Measurements from ENCODE around the gene COL6A2. TPM values are rescaled to one million over a fixed set of nuclear protein-coding genes. Genes with fewer than 3 reads are reported as not detected.

COL6A2 gene
- total RNA-seq, 1 donor from 2014 or later: 227 TPM

- H3K27me3 ChIP-seq (ENCODE audit: low read depth): no peaks in the 10 kb centered on the region
- DNase-seq (peak; percentile 47), ATAC-seq (no peak)
- H3K4me1 ChIP-seq: peaks cover 11% of the 10 kb centered on the region
- intact Hi-C loops (cut with DNase I): no loop called here
- TF ChIP-seq, protein P1, sequence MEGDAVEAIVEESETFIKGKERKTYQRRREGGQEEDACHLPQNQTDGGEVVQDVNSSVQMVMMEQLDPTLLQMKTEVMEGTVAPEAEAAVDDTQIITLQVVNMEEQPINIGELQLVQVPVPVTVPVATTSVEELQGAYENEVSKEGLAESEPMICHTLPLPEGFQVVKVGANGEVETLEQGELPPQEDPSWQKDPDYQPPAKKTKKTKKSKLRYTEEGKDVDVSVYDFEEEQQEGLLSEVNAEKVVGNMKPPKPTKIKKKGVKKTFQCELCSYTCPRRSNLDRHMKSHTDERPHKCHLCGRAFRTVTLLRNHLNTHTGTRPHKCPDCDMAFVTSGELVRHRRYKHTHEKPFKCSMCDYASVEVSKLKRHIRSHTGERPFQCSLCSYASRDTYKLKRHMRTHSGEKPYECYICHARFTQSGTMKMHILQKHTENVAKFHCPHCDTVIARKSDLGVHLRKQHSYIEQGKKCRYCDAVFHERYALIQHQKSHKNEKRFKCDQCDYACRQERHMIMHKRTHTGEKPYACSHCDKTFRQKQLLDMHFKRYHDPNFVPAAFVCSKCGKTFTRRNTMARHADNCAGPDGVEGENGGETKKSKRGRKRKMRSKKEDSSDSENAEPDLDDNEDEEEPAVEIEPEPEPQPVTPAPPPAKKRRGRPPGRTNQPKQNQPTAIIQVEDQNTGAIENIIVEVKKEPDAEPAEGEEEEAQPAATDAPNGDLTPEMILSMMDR (IDR thresholded peaks at IDR 0.05): no peak
- H3K36me3 ChIP-seq: no peaks in the 10 kb centered on the region
- no peak overlapping the region for H3K27ac ChIP-seq
- no peaks in the 10 kb centered on the region for H3K9me3 ChIP-seq
- no peak overlapping the region for H3K4me3 ChIP-seq
Measured at GRCh38 chr21:46151261-46151988, 53.5 kb downstream of the COL6A2 start.

- Histone ChIP-seq H3K36me3 (no peaks in the 10 kb centered on the region), H3K27ac (no peak overlapping the region), H3K4me1 (peaks cover 11% of the 10 kb centered on the region), H3K9me3 (no peaks in the 10 kb centered on the region), H3K27me3 (ENCODE audit: low read depth) (no peaks in the 10 kb centered on the region), H3K4me3 (no peak overlapping the region)
- intact Hi-C loops (cut with DNase I): no loop called here
- DNase-seq: no peak
- no peak for ATAC-seq
- TF ChIP-seq, protein P1 (IDR thresholded peaks at IDR 0.05): no peak
Measured at GRCh38 chr21:46151989-46152926, 54.3 kb downstream of the COL6A2 start.

DNA sequence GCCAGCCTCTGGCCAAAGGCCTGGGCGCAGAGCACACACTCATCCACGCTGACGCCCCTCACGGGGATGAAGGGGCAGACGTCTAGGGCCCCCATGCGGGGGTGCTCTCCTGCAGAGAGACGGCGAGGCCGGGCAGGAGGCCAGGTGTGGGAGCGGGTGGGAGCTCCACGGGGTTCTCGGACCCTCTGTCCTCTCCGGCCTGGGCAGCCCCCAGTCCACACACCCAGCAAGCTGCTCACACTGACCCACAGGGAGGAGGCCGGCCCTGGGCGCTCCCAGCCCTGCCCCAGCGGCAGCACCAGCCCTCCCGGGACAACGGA, 55.0 kb downstream of the COL6A2 start:
- Histone ChIP-seq H3K27me3 (ENCODE audit: low read depth) (no peaks in the 10 kb centered on the region), H3K36me3 (no peaks in the 10 kb centered on the region), H3K27ac (no peak overlapping the region), H3K4me3 (peak overlapping the region; percentile 37), H3K9me3 (no peaks in the 10 kb centered on the region), H3K4me1 (peaks cover 11% of the 10 kb centered on the region)
- TF ChIP-seq, protein P1 (IDR thresholded peaks at IDR 0.05): no peak
- DNase-seq (no peak), ATAC-seq (peak; percentile 11 to 25)
- intact Hi-C loops (cut with DNase I): no loop called here

GRCh38 chr21:46153247-46154154, 55.6 kb downstream of the COL6A2 start:
- peak overlapping the region; percentile 37 for H3K4me3 ChIP-seq
- peaks cover 11% of the 10 kb centered on the region for H3K4me1 ChIP-seq
- H3K27ac ChIP-seq: no peak overlapping the region
- DNase-seq: peak; percentile 57
- no peaks in the 10 kb centered on the region for H3K9me3 ChIP-seq
- ATAC-seq: peak; percentile 69 to 72
- no peaks in the 10 kb centered on the region for H3K27me3 ChIP-seq (ENCODE audit: low read depth)
- H3K36me3 ChIP-seq: no peaks in the 10 kb centered on the region
- TF ChIP-seq, protein P1 (IDR thresholded peaks at IDR 0.05): peak; percentile 76
- intact Hi-C loops (cut with DNase I): no loop called here
